HFFc6 (cell line): ENCODE results near the gene TMEM141. TPM values are rescaled to one million over a fixed set of nuclear protein-coding genes. Genes with fewer than 3 reads are reported as not detected.
"Not testable (repeated sequence)": the region's sequence is repeated elsewhere in the genome, so short reads cannot be mapped to it uniquely, and the experiment has no call there.

Source experiments
- DNase-seq: peaks from one replicate; pipeline ENCODE4 v3.0.0-alpha.2; 2018
- H3K27ac Mint-ChIP-seq: 2 replicates; pipeline ENCODE4 v1.8.0; 2020; ENCODE audit warnings: mild to moderate bottlenecking, mixed read lengths
- H3K27me3 Mint-ChIP-seq: 2 replicates; pipeline ENCODE4 v1.8.0; 2021; ENCODE audit warnings: mild to moderate bottlenecking, moderate library complexity, mixed read lengths; ENCODE audit not compliant: insufficient read depth
- H3K36me3 Mint-ChIP-seq: 2 replicates; pipeline ENCODE4 v1.8.0; 2021; ENCODE audit warnings: low read depth, mixed read lengths
- H3K4me1 Mint-ChIP-seq: 2 replicates; pipeline ENCODE4 v1.8.0; 2020; ENCODE audit warnings: low read depth, mixed read lengths
- H3K4me3 Mint-ChIP-seq: 2 replicates; pipeline ENCODE4 v1.8.0; 2020; ENCODE audit warnings: mild to moderate bottlenecking, moderate library complexity, mixed read lengths
- H3K9me3 Mint-ChIP-seq: 2 replicates; pipeline ENCODE4 v1.8.0; 2020; ENCODE audit warnings: mild to moderate bottlenecking, mixed read lengths
- total RNA-seq, 6 experiments: library from RNA; stranded (reverse); fragmentation: NEBNext Ultra II Directional; extraction: Animal tissue kit (Norgen Biotek cat#: 25700); gene quantifications; 2 replicates in 1 of 6; 3 replicates in 5 of 6; pipeline ENCODE4 v1.2.3, GENCODE V29; 2021
- TF ChIP-seq, protein P1 (sequence below): fragments of 200-600 bp; sonication (generic); IDR thresholded peaks from 2 replicates; pipeline ENCODE4 v1.5.0; 2021; ENCODE audit warnings: antibody characterized with exemption, mild to moderate bottlenecking

Gene TMEM141
- total RNA-seq, 6 experiments from 2014 or later, result 46.1 to 62.2 (median 52.6) TPM

DNA sequence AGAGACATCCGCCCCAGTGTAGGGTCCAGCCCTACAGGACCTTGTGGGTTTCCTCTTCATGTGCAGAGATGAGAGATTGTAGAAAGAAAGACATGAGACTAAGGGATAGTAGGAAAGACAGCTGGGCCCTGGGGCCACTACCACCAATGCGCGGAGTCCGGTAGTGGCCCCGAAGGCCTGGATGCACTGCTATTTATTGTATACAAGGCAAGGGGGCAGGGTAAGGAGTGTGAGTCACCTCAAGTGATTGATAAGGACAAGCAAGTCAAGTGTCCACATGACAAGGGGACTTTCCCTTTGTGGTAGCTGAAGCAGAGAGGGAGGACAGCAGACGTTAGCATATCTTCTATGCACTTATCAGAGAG is 6.2 kb upstream of the TMEM141 start:
- H3K9me3 Mint-ChIP-seq, result no peaks in the 10 kb centered on the region
- H3K4me1 Mint-ChIP-seq, result peaks cover 19% of the 10 kb centered on the region
- no peak overlapping the region for H3K4me3 Mint-ChIP-seq
- DNase-seq, result no peak
- TF ChIP-seq, protein P1, sequence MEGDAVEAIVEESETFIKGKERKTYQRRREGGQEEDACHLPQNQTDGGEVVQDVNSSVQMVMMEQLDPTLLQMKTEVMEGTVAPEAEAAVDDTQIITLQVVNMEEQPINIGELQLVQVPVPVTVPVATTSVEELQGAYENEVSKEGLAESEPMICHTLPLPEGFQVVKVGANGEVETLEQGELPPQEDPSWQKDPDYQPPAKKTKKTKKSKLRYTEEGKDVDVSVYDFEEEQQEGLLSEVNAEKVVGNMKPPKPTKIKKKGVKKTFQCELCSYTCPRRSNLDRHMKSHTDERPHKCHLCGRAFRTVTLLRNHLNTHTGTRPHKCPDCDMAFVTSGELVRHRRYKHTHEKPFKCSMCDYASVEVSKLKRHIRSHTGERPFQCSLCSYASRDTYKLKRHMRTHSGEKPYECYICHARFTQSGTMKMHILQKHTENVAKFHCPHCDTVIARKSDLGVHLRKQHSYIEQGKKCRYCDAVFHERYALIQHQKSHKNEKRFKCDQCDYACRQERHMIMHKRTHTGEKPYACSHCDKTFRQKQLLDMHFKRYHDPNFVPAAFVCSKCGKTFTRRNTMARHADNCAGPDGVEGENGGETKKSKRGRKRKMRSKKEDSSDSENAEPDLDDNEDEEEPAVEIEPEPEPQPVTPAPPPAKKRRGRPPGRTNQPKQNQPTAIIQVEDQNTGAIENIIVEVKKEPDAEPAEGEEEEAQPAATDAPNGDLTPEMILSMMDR, result no peak
- no peaks in the 10 kb centered on the region for H3K36me3 Mint-ChIP-seq
- H3K27ac Mint-ChIP-seq, result no peak overlapping the region
- peaks cover 7% of the 10 kb centered on the region for H3K27me3 Mint-ChIP-seq

DNA sequence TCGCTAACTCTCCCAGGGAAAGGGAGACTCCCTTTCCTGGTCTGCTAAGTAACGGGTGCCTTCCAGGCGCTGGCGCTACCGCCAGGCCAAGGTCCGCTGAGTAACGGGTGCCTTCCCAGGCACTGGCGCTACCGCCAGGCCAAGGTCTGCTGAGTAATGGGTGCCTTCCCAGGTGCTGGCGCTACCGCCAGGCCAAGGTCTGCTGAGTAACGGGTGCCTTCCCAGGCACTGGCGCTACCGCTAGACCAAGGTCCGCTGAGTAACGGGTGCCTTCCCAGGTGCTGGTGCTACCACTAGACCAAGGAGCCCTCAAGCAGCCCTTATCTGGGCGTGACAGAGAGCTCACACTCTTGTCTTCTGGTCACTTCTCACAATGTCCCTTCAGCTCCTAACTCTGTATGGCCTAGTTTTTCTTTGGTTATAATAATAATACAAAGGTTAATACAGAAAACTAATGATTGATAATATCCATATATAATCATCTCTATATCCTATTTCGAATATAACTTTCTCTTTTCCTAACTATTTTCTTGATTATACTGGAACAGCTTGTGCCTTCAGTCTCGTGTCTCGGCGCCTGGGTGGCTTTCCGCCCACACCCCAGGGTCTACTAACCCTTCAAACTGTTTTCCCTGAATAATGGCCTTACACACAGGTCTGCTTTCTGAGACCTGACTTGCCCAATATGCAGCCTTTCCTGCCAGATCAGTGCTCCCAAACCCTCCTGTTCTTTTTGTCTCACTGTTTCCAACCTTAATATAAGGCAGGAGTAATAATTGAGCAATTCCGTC is 5.4 kb upstream of the TMEM141 start:
- H3K4me3 Mint-ChIP-seq, H3K9me3 Mint-ChIP-seq, H3K27me3 Mint-ChIP-seq, H3K36me3 Mint-ChIP-seq, DNase-seq, H3K27ac Mint-ChIP-seq: not testable (repeated sequence)
- peaks cover 25% of the 10 kb centered on the region for H3K4me1 Mint-ChIP-seq

DNA sequence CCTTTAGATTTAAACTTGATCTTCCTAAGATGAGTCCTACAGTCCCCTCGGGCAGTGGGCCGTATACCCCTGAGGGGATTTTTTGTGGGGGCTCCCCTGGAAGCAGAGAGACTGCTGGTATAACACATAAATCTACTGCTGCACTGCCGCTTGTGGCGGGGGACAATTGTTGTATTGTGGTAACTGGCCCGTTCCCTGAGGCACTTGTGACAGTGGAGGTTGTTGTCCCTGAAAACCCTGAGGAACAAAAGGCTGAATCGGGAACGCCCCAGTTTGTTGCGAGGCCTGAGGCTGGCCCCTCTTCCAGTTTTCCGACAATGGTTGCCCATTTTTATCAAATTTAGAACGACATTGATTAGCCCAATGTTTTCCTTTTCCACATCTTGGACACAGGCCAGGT is 4.7 kb upstream of the TMEM141 start:
- H3K27me3 Mint-ChIP-seq, result no peaks in the 10 kb centered on the region; the same call in none of the 2 replicates
- peaks cover 25% of the 10 kb centered on the region for H3K4me1 Mint-ChIP-seq
- H3K9me3 Mint-ChIP-seq, result no peaks in the 10 kb centered on the region
- no peak overlapping the region for H3K4me3 Mint-ChIP-seq
- TF ChIP-seq, protein P1, result no peak
- H3K27ac Mint-ChIP-seq, result no peak overlapping the region
- DNase-seq, result no peak
- H3K36me3 Mint-ChIP-seq, result no peaks in the 10 kb centered on the region

DNA sequence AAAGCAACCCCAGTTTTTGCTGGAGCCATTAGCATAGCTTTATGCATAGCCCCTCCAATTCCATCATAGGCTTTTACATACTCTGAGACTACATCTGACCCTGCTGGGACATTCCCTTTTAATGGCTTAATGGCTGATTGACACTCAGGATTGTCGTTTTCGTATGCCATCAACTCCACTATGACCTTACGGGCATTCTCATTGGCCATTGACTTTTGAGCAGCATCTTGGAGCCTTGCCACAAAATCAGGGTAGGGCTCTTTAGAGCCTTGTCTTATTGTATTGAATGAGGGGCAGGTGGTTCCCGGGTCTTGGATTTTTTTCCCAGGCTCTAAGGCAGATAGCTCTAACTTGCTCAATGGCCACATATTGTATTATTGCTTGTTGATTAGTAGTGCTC is 4.2 kb upstream of the TMEM141 start:
- peaks cover 27% of the 10 kb centered on the region for H3K4me1 Mint-ChIP-seq
- DNase-seq, H3K27me3 Mint-ChIP-seq, H3K9me3 Mint-ChIP-seq, H3K27ac Mint-ChIP-seq, H3K4me3 Mint-ChIP-seq, H3K36me3 Mint-ChIP-seq: not testable (repeated sequence)

DNA sequence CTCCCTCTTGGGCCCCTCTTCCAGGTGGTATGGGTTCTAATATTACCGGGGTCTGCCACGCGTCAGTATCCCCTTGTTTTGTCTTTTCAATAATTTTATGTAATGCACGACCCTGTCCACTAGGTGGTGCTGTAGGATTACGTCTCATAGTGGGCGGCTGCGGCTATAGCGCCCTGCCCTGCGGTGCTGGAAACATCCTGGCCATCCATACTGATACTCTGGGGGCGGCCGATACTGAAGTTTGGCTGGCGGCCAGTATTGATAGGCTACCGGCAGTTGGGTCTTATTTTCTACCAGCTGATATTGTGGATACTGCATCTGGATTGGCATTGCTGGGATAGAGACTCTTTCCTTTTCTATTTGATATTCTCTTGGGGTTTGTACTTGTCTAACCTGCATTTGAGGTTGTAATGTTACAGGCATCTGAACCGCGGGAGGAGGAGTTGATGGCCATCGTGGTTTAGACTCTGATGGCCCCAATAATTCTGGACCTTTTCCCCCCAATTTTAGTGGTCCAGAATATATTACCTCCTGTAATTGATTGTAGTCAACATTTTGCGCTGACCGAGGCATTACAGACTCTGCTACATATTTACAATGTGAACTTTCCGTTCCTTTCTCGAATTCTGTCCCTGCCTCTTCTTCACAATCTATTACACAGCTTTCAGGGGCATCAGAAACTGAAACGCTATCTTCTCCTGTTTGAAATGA is 3.3 kb upstream of the TMEM141 start:
- TF ChIP-seq, protein P1, result peak; percentile 97
- no peak overlapping the region for H3K27ac Mint-ChIP-seq
- H3K36me3 Mint-ChIP-seq, result no peaks in the 10 kb centered on the region
- H3K27me3 Mint-ChIP-seq, result no peaks in the 10 kb centered on the region; the same call in none of the 2 replicates
- H3K4me1 Mint-ChIP-seq, result peaks cover 31% of the 10 kb centered on the region
- peak; percentile 37 for DNase-seq
- H3K9me3 Mint-ChIP-seq, result no peaks in the 10 kb centered on the region
- peak overlapping the region; percentile 68 for H3K4me3 Mint-ChIP-seq

DNA sequence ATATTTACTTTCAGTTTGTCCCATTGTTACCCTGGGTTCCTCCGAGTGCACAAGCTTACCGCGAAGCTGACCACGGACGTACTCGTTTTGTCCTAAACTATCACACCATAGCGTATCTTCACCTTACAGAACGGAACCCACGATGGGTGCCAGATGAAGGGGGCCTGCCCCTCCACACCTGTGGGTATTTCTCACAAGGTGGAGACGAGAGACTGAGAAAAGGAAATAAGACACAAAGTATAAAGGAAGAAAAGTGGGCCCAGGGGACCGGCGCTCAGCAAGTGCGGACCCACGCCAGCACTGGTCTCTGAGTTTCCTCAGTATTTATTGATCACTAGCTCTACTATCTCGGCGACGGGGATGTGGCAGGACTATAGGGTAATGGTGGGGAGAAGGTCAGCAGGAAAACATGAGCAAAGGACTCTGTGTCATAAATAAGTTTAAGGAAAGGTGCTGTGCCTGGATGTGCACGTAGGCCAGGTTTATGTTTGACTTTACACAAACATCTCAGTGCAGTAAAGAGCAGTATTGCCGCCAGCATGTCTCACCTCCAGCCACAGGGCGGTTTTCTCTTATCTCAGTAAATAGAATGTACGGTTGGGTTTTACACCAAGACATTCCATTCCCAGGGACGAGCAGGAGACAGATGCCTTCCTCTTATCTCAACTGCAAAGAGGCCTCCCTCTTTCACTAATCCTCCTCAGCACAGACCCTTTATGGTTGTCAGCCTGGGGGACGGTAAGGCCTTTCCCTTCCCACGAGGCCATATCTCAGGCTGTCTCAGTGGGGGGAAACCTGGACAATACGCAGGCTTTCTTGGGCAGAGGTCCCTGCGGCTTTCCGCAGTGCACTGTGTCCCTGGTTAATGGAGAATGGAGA is 2.3 kb upstream of the TMEM141 start:
- H3K36me3 Mint-ChIP-seq, H3K27ac Mint-ChIP-seq, H3K9me3 Mint-ChIP-seq, DNase-seq, H3K27me3 Mint-ChIP-seq: not testable (repeated sequence)
- Mint-ChIP-seq H3K4me3 (peak overlapping the region; percentile 68), H3K4me1 (peaks cover 34% of the 10 kb centered on the region)
